Measurements from ENCODE around the gene TMEM225B.

TMEM225B gene

GRCh38 chr7:99625321-99625720 lies 27.3 kb downstream of the TMEM225B start:
- no peak for FAIRE-seq
- no peak for TF ChIP-seq CTCF (IDR thresholded peaks at IDR 0.05; ENCODE audit: insufficient read depth, missing control alignments)
- DNase-seq (ENCODE audit: insufficient read length, low spot score): no peak

- DNase-seq (ENCODE audit: insufficient read length, low spot score): no peak
- no peak for TF ChIP-seq CTCF (IDR thresholded peaks at IDR 0.05; ENCODE audit: insufficient read depth, missing control alignments)
- no peak for FAIRE-seq
Measured at GRCh38 chr7:99625961-99626360, 27.9 kb downstream of the TMEM225B start.

- TF ChIP-seq CTCF (IDR thresholded peaks at IDR 0.05; ENCODE audit: insufficient read depth, missing control alignments): no peak
- FAIRE-seq (no peak), DNase-seq (ENCODE audit: insufficient read length, low spot score) (no peak)
Measured at GRCh38 chr7:99626661-99627060, 28.6 kb downstream of the TMEM225B start.

GRCh38 chr7:99627513-99627912 lies 29.4 kb downstream of the TMEM225B start:
- no peak for DNase-seq (ENCODE audit: insufficient read length, low spot score)
- no peak for FAIRE-seq
- TF ChIP-seq CTCF (IDR thresholded peaks at IDR 0.05; ENCODE audit: insufficient read depth, missing control alignments): no peak

- DNase-seq (ENCODE audit: insufficient read length, low spot score) (no peak), FAIRE-seq (no peak)
- TF ChIP-seq CTCF (IDR thresholded peaks at IDR 0.05; ENCODE audit: insufficient read depth, missing control alignments): no peak
Measured at GRCh38 chr7:99628471-99629465, 30.7 kb downstream of the TMEM225B start.

GRCh38 chr7:99629643-99630042 lies 31.6 kb downstream of the TMEM225B start:
- FAIRE-seq: no peak
- DNase-seq (ENCODE audit: insufficient read length, low spot score): no peak
- TF ChIP-seq CTCF (IDR thresholded peaks at IDR 0.05; ENCODE audit: insufficient read depth, missing control alignments): no peak

Data from D721Med (cell line).